Activated CD8-positive, alpha-beta memory T cell treated with anti-CD3 and anti-CD28 coated beads for 1 hour (primary cell): ENCODE measurements around the gene SH3RF3.

Experiments
- DNase-seq, 2 donors: peaks; one replicate each; pipeline ENCODE4 v3.0.0-alpha.2; 2020; ENCODE audit warnings: low read depth in 1 of 2; ENCODE audit errors: extremely low read depth in 1 of 2

SH3RF3 gene

DNA sequence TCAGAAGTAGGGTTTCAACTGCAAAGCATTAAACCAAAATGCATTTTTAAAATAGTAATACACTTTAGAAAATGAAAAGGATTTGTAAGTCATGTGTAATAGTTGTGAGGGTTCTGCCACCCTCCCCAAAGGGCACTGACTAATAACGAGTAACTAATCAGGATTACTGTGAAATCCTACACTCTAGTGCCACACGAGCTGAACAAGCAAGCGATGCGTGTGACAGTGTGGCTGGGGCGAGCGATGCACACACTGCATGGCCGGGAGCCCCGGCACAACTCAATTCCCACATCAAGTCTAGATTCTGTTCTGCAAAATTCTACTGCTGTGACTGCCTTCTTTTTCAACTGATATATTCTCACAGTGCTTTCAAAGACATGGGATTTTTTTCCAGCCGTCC, 328.4 kb downstream of the SH3RF3 start:
- DNase-seq = no peak

DNA sequence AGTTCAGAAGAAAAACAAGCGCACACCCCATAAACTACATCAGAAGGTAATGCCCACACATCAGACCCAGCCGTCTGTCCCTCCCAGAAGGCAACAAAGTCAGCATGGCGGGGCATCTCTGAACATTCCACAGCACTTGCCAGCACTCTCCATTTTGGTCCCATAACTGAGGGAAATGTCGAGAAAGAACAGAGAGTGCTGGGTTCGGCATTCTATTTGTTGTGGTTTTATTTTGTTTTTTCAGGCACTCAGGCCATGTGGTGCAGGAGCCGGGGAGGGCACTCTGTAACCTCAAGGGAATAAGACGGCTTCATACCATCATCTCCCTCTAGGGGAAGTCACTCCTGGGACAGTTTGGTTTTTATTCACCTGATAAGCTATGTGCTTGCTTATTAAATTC, 328.8 kb downstream of the SH3RF3 start:
- DNase-seq = no peak

DNA sequence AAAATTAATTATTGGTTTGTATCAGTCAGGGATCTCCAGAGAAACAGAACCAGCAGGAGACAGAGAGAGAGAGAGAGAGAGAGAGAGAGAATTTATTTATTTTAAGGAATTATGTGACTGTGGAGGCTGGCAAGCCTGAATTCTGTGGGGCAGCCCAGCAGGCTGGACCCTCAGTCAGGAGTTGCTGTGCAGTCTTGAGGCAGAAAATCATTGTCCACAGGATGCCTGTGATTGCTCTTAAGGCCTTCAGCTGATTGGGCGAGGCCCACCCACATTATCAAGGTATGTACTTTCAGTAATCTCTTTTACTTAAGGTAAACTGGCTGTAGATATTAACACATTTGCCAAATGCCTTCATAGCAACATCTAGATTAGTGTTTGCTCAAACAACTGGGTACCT, 329.5 kb downstream of the SH3RF3 start:
- DNase-seq = no peak

DNA sequence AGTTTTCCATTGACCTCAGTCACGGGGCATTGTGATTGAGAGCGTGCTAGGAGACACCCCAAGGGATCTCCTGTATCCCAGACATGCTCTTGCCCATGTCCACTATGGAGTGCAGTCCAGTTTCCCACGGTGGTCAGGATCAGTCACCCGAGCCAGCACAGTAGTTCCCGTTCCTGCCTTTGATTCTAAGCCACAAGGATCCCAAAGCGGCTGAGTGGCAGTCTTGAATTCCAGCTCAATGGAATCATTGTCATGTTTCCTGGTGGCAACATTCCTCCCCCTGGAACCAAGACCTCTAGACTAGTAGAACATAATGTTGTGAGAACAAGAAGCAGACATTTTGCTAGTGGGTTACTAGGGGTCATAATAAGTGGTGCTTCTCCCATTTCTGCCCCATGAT, 330.5 kb downstream of the SH3RF3 start:
- DNase-seq = no peak

DNA sequence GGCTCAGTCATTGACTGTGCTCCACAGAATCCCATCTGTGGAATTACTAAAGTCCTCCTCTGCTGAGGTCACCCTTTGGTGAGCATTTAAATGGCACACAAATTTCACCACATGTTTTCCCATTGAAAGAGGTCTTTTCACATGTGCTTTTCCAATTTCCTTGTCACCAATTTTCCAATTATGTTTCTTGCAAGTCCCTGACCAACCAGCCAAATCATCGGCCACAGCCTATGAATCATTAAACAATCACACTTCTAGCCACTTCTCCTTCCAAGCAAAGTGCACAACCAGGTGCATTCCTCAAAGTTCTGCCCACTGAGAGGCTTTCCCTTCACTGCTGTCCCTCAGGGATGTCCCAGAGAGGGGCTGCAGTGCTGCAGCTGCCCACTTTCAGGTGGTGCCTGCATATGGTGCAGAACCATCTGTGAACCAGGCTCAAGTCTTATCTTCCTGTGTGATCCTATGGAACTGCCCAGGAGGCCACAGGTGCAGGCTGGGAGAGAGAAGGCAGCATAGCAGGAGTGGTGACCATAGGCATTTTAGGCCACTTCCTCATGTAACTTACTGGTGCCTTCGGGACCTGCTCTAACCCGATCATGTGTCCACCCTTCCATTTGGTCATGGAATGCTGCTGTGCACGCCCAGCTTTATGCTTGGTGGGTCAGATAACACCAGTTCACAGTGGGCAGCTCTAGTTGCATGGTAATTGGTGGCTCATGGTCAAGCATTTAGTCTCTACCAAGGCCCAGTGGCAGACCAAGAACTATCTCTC, 331.7 kb downstream of the SH3RF3 start:
- DNase-seq = no peak

DNA sequence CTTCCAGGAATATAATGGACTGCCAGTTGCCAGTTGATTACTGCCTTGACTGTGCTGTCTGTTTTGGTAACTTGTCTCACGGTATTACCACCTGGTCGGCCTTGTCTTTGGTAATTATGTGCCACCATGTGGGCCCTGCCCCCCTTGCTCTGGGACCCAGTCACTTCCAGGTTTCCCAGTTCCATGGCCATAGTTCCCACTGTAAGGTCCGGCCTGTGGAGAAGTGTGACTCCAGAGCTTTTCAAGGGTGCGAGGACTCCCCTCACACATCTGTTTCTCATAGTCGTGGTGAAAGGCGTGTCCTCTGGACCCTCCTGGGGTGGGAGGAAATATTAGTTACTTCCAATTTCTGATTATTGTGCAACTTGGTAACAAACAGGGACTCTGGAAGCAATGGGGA, 334.2 kb downstream of the SH3RF3 start:
- no peak for DNase-seq

DNA sequence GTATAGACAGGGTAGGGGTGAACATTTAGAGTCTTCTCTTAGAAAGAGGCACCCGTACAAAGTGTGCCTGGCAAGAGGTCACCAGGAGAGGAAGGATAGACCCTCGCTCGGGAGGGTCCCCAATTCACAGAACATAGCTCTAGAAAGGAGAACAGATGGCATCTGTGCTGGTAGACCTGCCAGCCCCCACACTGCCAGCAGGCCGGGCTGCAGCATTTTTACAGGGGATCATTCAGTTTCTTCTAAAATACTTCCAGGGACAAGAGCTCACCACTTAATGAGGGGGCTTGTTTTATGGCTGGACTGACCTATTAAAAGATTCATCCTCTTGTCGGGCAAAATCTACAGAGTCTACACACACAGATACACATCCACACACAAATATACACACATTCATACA, 334.9 kb downstream of the SH3RF3 start:
- DNase-seq = no peak

DNA sequence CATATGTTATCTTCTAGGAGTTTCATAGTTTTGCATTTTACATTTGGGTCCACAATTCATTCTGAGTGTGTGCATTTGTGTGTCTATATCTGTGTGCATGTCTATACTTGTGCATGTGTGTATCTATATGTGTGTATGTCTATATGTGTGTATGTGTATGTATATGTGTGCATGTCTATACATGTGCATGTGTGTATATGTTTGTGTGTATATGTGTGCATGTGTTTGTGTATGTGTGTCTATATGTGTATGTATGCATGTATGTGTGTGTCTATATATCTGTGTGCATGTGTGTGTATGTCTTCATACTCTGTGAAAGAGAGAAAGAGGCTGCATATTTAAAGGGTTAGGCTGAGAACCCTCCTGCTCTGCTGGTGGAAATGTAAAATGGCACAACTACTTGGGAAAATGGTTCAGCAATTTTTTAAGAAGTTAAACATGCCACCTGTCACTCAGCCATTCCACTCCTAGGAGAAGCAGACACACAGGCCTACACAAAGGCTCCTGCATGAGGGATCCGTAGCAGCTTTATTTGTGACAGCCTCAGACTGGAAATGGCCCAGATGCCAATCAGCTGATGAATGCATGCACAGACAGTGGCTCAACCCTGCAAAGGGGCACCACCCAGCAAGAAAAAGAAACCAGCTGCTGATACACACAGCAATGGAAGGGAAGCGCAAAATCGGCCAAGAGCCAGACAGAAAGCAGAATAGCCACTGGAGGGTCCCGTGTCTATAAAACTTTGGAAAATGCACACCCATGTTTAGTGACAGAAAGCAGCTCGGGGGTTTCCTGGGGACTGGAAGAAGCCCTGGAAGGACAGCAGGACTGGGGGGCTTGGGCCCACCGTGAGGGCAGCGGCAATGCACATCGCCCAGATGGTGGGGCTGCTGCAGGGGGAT, 337.9 kb downstream of the SH3RF3 start:
- no peak for DNase-seq

DNA sequence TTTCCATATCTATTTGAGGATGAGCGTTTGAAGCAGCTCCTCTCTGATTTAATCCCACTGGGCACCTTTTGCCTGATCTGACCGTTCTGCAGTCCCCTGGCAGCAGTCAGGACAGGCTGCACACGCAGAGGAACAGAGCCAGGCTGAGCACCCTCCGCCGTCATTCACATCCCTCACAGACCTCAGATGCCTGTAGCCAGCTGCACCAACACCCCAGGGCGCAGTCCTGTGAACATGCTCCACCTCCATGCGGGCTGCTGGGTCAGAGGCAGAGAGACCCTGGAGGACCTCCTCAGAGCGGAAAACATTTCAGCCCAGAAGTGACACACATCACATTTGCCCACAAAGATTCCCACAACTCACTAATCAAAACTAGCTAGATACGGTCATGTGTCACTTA, 338.7 kb downstream of the SH3RF3 start:
- DNase-seq = no peak

DNA sequence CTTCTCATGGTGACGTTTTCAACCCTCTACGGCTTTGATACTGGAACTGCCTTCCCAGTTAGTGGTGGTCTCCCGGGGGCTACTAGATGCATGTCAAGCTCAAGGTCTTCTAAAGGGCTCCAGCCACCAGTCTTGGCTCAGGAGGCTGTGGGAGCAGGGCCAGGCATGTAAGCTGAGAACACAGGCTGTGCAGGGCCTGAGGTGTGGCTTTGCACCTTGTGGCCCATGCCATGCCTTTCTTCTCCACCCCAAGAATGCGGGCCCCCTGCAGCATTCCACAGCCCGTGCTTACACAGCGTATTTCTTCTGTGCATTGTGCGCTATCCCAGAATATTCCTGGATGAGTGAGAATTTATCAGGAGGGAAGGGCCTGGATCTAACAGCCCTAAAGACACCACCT, 339.9 kb downstream of the SH3RF3 start:
- DNase-seq = no peak

DNA sequence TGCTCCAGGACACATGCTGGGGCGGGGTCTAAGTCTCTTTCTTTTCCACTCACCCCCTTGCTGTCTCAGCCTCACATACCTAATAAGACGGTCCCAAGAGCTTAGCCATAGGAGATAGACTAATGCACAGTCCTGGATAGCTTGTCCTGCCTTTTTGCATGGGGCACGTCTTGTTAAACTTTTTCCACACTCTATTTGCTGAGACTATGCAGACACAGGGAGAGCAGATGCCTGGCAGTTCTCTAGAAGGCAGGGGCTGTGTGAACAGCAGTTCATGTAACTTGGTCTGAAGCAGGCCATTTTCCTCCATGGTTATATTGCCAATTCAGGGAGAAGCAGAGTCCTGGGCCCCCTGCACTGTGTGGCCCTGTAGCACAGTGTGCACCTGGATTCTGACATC, 342.7 kb downstream of the SH3RF3 start:
- DNase-seq = no peak

DNA sequence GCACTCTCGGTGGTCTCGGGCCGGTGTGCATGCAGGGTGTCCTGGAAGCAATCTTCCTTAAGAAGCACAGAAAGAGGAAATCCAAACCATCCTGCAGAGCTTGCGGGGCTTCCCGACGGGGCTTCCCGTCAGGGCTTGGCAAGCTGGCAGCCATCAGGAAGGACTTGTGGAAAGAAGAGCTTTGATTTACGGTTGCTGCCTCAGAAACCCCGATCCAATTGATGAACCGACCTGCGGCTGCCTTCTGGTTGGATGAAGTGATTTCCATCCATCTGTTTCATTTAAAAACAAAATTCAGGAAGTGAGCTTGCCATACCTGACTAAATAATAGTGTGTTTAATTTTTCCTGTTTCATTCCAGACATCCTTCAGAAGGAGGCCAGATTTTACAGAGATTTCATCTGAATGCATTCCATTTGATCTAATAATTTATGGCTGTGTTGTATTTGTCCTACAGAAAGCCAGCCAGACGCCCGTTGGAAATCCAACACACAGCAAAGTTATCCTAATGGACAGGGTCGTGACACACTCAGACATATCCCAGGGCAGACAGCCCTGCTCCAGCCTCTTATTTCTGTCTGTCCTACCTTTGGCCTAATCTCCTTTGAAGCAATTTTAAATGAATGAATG, 343.4 kb downstream of the SH3RF3 start:
- no peak for DNase-seq

DNA sequence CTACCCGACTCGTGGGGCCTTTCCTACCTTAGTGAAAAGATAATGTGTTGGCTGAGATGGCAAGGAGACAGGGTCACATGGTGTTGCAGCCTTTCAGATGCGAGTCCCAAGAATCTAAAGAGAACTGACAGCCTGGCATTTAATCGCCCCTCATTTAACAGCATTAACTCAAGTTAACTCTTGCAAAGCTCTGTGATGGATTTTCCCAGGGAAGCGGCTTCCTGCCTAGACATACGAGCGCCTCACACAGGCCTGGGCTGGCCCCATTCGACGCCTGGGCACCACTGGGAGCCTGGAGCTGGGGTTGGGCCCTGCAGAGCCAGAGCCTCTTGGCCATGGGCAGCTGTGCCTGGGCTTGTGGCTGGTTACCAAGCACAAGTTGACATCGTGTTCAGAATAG, 344.0 kb downstream of the SH3RF3 start:
- no peak for DNase-seq

DNA sequence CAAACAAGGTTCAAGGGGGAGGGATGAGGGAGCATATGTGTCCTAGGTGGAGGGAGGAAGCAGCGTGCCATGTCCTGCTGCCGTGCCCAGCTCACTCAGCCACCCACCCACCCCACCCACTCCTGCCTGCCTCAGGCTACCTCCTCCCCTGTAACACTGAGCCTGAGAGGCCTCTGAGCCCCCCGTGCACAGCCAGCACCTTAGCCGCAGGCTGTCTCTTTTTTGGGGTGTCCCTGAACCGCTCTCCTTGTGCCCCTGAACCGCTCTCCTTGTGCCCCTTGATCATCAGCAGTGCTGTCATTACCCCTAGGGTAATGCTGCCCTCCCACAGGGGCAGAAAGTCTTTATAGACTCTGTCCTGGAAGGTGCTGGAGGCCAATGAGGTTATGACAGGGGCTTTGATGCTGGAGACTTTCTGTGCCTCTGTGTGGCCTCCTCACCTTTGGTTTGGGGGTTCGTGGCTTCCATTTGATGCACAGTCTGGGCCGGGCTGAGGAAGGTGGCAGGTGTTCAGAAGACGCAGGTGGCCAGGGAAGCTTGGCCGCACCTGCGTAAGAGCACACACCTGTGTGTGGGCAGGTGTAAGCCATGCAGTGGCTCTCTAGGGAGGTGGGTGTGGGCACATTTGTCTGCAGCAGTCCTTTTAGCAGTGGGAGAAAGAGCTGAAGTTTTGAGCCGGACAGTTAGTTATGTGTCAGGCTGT, 344.8 kb downstream of the SH3RF3 start:
- no peak for DNase-seq

DNA sequence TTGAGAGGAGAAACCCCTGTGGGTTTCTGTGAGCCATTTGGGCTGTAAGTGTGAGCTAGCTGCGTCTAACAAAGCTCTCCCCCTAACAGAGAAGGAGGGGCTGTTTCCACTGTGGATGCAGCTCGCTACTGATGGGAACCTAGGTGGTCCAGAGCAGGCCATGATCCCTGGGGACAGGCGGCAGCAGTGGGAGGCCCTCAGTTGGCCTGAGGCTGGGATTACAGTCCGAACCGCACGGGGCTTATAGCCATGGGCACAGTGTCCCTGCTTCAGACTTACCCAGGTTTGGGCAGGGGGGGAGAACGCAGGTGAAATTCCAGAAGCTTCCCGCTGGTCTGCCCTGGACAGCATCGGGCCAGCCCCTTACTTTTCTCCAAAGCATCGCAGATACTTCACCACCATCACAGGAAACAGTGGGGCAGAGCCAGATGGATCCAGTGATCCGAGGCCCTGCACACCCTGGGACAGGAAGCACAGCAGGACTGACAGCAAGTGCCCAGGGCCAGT, 345.4 kb downstream of the SH3RF3 start:
- no peak for DNase-seq

DNA sequence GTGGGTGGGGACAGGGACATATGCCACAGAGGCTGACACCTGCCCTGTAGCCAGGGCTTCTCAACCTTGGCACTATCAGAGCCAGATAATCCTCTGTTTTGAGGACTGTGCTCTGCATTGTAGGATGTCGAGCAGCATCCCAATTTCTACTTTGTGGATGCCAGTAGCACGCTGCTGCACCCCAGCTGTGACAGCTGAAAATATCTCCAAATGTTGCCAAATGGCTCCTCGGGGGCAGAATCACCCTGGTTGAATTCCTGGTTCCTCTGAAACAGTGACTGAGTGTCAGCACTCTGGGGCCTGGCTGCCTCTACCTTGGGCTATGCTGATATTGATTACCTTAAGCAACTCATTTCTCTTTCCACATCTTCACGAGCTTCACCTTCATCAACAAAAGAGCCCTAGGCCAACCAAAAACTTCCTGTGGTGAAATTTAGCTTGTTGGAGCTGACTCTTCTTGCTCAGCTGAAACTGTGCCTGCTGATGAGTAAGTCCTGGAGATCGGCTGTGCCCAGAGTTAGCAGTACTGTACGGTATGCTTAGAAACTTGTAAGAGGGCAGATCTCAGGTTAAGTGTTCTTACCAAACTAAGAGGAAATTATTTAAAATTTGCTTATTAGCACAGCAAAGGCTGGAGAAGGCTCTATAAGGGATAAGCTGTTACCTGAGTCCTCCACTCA, 346.7 kb downstream of the SH3RF3 start:
- no peak for DNase-seq

DNA sequence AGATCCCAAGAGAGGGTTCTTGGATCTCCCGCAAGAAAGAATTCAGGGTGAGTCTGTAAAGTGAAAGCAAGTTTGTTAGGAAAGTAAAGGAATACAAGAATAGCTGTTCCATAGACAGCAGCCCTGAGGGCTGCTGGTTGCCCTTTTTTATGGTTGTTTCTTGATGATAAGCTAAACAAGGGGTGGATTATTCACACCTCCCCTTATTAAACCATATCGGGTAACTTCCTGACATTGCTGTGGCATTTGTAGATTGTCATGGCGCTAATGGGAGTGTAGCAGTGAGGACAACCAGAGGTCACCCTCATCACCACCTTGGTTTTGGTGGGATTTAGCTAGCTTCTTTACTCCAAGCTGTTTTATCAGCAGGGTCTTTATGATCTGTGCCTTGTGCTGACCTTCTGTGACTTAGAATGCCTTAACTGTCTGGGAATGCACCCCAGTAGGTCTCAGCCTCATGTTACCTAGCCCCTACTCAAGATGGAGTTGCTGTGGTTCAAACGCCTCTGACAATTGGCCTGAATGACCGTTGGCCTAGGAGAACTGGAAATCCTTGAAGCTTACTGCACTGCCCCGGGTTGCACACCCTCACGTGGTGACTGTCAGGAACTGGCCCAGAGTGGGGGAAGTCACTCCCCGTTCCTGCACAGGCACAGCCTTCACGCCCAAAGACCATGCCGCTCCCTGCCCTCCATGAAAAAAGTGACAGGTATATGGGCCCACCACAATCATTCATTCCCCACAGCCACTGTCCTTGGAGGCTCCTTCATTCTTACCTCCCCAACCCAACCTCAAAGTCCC, 347.8 kb downstream of the SH3RF3 start:
- DNase-seq = no peak

DNA sequence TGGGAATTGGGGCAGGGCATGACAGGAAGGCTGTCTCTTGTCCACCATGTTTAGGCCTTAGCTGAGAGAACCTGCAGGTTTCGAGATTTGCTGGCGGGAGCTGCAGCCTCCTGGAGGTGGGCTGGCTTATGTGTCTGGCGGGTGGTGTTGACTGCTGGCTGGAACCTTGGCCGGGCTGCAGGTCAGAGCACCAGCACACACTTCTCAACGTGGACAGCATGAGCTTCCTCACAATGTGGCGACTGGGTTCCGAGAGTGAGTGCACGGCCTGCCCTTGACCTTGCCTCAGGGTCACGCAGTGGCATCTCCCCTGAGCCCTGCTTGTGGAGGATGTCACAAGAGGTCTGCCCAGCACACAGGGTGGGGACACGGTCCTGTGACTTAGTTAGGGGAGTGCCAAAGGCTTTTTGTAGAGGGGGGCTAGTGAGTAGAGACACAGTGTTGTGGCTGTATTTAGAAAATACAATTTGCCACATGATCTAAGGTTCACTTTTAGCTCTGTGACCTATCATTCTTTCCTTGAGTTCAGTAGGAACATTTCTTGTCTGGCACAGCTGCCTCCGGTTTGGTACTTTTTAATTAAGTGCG, 350.0 kb downstream of the SH3RF3 start:
- DNase-seq = no peak

DNA sequence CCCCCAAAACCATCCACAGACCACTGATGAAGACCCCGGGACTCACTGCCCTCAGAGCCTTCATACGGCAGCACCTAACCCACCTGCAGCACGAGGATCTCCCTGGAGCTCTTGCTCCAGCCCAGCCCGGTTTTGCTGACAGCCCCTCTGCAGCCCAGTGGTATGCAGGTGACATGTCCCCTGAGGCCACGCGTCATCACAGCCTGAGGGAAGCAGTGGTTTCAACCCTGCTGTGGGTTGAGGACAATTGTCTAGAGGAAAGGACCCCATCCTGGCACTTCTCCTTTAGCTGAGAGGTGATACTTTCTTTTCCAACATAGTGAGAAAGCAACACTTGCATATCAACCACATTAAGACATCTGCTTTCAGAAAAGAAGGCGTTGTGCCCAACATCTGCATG, 350.8 kb downstream of the SH3RF3 start:
- DNase-seq = no peak
